KOPT-K1 (cell line): ENCODE data around the gene CHRND.

ENCODE experiments used
- H3K27ac ChIP-seq: fragments of 200-600 bp; sonication (generic); 2 replicates; pipeline ENCODE4 v1.5.1; 2016; ENCODE audit warnings: antibody characterized with exemption, mild to moderate bottlenecking, low read depth, low read length; ENCODE audit not compliant: poor library complexity, severe bottlenecking
- H3K36me3 ChIP-seq: fragments of 200-600 bp; sonication (generic); 2 replicates; pipeline ENCODE4 v1.5.1; 2017; ENCODE audit warnings: antibody characterized with exemption, mild to moderate bottlenecking, low read length, moderate library complexity; ENCODE audit not compliant: insufficient read depth
- H3K9me3 ChIP-seq: fragments of 200-600 bp; sonication (generic); 2 replicates; pipeline ENCODE4 v1.5.1; 2017; ENCODE audit warnings: antibody characterized with exemption, low read length, mild to moderate bottlenecking; ENCODE audit not compliant: insufficient read depth, poor library complexity, severe bottlenecking

CHRND gene

GRCh38 chr2:232575404-232575746 lies 49.4 kb downstream of the CHRND start:
- Histone ChIP-seq H3K9me3 (no peaks in the 10 kb centered on the region), H3K27ac (no peak overlapping the region), H3K36me3 (peaks cover 57% of the 10 kb centered on the region)

- Histone ChIP-seq H3K36me3 (peaks cover 53% of the 10 kb centered on the region; the same call in 1 of the 2 replicates), H3K9me3 (no peaks in the 10 kb centered on the region), H3K27ac (no peak overlapping the region)
These were observed 51.0 kb downstream of the CHRND start for GRCh38 chr2:232576995-232577394.

GRCh38 chr2:232577841-232578240 lies 51.9 kb downstream of the CHRND start:
- H3K36me3 ChIP-seq, result peaks cover 47% of the 10 kb centered on the region; the same call in 1 of the 2 replicates

GRCh38 chr2:232578626-232579025 lies 52.7 kb downstream of the CHRND start:
- Histone ChIP-seq H3K9me3 (no peaks in the 10 kb centered on the region), H3K27ac (no peak overlapping the region), H3K36me3 (peaks cover 39% of the 10 kb centered on the region; the same call in 1 of the 2 replicates)

More at GRCh38 chr2:232577841-232578240, 51.9 kb downstream of the CHRND start:
- no peaks in the 10 kb centered on the region for H3K9me3 ChIP-seq
- H3K27ac ChIP-seq, result no peak overlapping the region

- Histone ChIP-seq H3K36me3 (peaks cover 22% of the 10 kb centered on the region; the same call in 1 of the 2 replicates), H3K27ac (no peak overlapping the region), H3K9me3 (no peaks in the 10 kb centered on the region)
These were observed 54.7 kb downstream of the CHRND start for GRCh38 chr2:232580648-232580981.

- H3K9me3 ChIP-seq, result no peaks in the 10 kb centered on the region
- H3K36me3 ChIP-seq, result peaks cover 22% of the 10 kb centered on the region; the same call in 1 of the 2 replicates
- no peak overlapping the region for H3K27ac ChIP-seq
These were observed 55.8 kb downstream of the CHRND start for GRCh38 chr2:232581725-232582124.

- Histone ChIP-seq H3K36me3 (peaks cover 16% of the 10 kb centered on the region; the same call in 1 of the 2 replicates), H3K9me3 (no peaks in the 10 kb centered on the region), H3K27ac (no peak overlapping the region)
These were observed 58.3 kb downstream of the CHRND start for GRCh38 chr2:232584238-232584637.
